ENCODE data around the gene TRAPPC12. TPM values are rescaled to one million over a fixed set of nuclear protein-coding genes. Genes with fewer than 3 reads are reported as not detected.

Gene TRAPPC12
- total RNA-seq, 1 donor: 67.0 TPM

DNA sequence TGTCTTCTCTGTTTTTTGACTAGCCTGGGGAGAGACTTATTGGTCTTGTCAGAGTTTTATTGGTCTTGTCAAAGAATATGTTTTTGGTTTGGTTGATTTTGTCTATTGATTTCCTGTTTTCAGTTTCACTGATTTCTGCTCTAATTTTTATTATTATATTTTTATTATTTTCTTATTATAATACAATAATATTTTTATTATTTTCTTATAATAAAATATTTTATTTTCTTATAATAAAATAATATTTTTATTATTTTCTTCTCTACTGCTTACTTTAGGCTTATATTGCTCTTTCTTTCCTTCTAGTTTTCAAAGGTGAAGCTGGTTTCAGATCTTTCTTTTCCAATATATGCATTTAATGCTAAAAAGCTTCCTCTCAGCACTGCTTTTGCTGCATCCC is 62.0 kb downstream of the TRAPPC12 start:
- no peak overlapping the region for H3K27ac ChIP-seq (ENCODE audit: low read depth, low read length)
- DNase-seq (ENCODE audit: insufficient read length, low spot score, missing footprints): no peak
- TF ChIP-seq, protein P1, sequence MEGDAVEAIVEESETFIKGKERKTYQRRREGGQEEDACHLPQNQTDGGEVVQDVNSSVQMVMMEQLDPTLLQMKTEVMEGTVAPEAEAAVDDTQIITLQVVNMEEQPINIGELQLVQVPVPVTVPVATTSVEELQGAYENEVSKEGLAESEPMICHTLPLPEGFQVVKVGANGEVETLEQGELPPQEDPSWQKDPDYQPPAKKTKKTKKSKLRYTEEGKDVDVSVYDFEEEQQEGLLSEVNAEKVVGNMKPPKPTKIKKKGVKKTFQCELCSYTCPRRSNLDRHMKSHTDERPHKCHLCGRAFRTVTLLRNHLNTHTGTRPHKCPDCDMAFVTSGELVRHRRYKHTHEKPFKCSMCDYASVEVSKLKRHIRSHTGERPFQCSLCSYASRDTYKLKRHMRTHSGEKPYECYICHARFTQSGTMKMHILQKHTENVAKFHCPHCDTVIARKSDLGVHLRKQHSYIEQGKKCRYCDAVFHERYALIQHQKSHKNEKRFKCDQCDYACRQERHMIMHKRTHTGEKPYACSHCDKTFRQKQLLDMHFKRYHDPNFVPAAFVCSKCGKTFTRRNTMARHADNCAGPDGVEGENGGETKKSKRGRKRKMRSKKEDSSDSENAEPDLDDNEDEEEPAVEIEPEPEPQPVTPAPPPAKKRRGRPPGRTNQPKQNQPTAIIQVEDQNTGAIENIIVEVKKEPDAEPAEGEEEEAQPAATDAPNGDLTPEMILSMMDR (IDR thresholded peaks at IDR 0.05; ENCODE audit: extremely low read depth, low read depth, low read length): no peak
- no peaks in the 10 kb centered on the region for H3K27me3 ChIP-seq (ENCODE audit: insufficient read depth, low read length)
- H3K79me2 ChIP-seq (ENCODE audit: insufficient read depth, low read length): peaks cover 13% of the 10 kb centered on the region
- peaks cover 4% of the 10 kb centered on the region for H3K4me1 ChIP-seq (ENCODE audit: insufficient read depth, low read length)
- no peak overlapping the region for H3K4me2 ChIP-seq (ENCODE audit: insufficient read depth, low read length)
- no peak overlapping the region for H3K4me3 ChIP-seq (ENCODE audit: insufficient read depth, low read length)
- no peaks in the 10 kb centered on the region for H3K9me3 ChIP-seq (ENCODE audit: low read depth, low read length)
- peaks cover 26% of the 10 kb centered on the region for H3K36me3 ChIP-seq (ENCODE audit: insufficient read depth, low read length)
- peaks cover 3% of the 10 kb centered on the region for H4K20me1 ChIP-seq (ENCODE audit: insufficient read depth, low read length)
- no peak overlapping the region for H2AFZ ChIP-seq (ENCODE audit: low read length)

DNA sequence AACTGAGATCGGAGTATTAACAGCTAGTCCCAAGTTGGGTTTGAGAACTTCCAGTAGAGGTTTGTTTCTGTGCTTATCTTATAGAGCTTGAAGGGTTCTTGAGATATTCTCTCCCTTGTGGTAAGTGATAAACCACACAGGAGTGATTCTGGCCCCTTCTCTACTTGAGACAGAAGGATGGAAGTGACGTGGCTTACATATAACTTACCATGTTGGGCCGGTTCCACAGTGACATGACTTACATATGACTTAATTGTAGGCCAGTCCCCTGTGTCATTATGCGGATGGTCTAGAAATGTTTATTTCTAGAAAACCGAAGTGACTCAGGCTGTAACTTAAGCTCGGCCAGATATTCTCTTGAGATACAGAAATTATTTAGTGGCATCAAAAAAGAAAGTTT is 62.7 kb downstream of the TRAPPC12 start:
- Histone ChIP-seq H3K27ac (ENCODE audit: low read depth, low read length) (peak overlapping the region; percentile 32), H3K4me2 (ENCODE audit: insufficient read depth, low read length) (peak overlapping the region; percentile 21), H4K20me1 (ENCODE audit: insufficient read depth, low read length) (peaks cover 3% of the 10 kb centered on the region), H3K4me3 (ENCODE audit: insufficient read depth, low read length) (no peak overlapping the region), H3K9me3 (ENCODE audit: low read depth, low read length) (no peaks in the 10 kb centered on the region), H3K79me2 (ENCODE audit: insufficient read depth, low read length) (peaks cover 13% of the 10 kb centered on the region), H3K36me3 (ENCODE audit: insufficient read depth, low read length) (peaks cover 30% of the 10 kb centered on the region), H2AFZ (ENCODE audit: low read length) (no peak overlapping the region), H3K4me1 (ENCODE audit: insufficient read depth, low read length) (peaks cover 4% of the 10 kb centered on the region), H3K27me3 (ENCODE audit: insufficient read depth, low read length) (no peaks in the 10 kb centered on the region)
- TF ChIP-seq, protein P1 (IDR thresholded peaks at IDR 0.05; ENCODE audit: extremely low read depth, low read depth, low read length): no peak
- peak; percentile 61 for DNase-seq (ENCODE audit: insufficient read length, low spot score, missing footprints)

DNA sequence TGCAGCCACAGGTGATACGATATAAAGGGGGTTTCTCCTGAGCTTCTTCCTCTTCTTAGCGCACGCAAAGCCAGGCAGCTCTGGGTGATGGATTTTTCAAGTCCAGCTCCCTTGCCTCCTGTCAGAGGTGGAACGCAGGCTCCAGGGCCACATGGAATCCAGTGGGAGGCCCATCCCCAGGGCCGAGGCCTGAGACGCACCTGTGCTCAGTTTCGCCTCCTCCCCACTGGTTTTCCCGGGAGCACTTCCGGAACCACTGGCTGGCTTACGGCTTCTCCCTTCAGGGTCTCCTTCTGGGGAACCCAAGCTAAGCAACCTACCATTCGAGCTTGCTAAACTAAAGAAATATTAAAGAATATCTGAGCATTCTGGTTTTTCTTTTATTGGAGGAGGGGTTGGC is 63.6 kb downstream of the TRAPPC12 start:
- Histone ChIP-seq H3K79me2 (ENCODE audit: insufficient read depth, low read length) (peaks cover 13% of the 10 kb centered on the region), H3K4me3 (ENCODE audit: insufficient read depth, low read length) (no peak overlapping the region), H3K27me3 (ENCODE audit: insufficient read depth, low read length) (no peaks in the 10 kb centered on the region), H3K9me3 (ENCODE audit: low read depth, low read length) (no peaks in the 10 kb centered on the region), H3K4me1 (ENCODE audit: insufficient read depth, low read length) (peaks cover 4% of the 10 kb centered on the region), H2AFZ (ENCODE audit: low read length) (no peak overlapping the region), H3K4me2 (ENCODE audit: insufficient read depth, low read length) (no peak overlapping the region), H3K36me3 (ENCODE audit: insufficient read depth, low read length) (peaks cover 36% of the 10 kb centered on the region), H3K27ac (ENCODE audit: low read depth, low read length) (no peak overlapping the region), H4K20me1 (ENCODE audit: insufficient read depth, low read length) (peaks cover 3% of the 10 kb centered on the region)
- no peak for DNase-seq (ENCODE audit: insufficient read length, low spot score, missing footprints)
- TF ChIP-seq, protein P1 (IDR thresholded peaks at IDR 0.05; ENCODE audit: extremely low read depth, low read depth, low read length): no peak

GRCh38 chr2:3443506-3444084 is 64.1 kb downstream of the TRAPPC12 start:
- Histone ChIP-seq H3K9me3 (ENCODE audit: low read depth, low read length) (no peaks in the 10 kb centered on the region), H3K4me3 (ENCODE audit: insufficient read depth, low read length) (no peak overlapping the region), H4K20me1 (ENCODE audit: insufficient read depth, low read length) (peaks cover 3% of the 10 kb centered on the region), H3K4me1 (ENCODE audit: insufficient read depth, low read length) (peaks cover 4% of the 10 kb centered on the region), H3K27ac (ENCODE audit: low read depth, low read length) (no peak overlapping the region), H3K4me2 (ENCODE audit: insufficient read depth, low read length) (no peak overlapping the region), H3K36me3 (ENCODE audit: insufficient read depth, low read length) (peaks cover 39% of the 10 kb centered on the region), H2AFZ (ENCODE audit: low read length) (no peak overlapping the region), H3K79me2 (ENCODE audit: insufficient read depth, low read length) (peaks cover 13% of the 10 kb centered on the region), H3K27me3 (ENCODE audit: insufficient read depth, low read length) (no peaks in the 10 kb centered on the region)
- no peak for DNase-seq (ENCODE audit: insufficient read length, low spot score, missing footprints)
- TF ChIP-seq, protein P1 (IDR thresholded peaks at IDR 0.05; ENCODE audit: extremely low read depth, low read depth, low read length): no peak
